Heart left ventricle (tissue), 13 donors: ENCODE measurements around the gene HSD17B10.

Source experiments
- CTCF ChIP-seq, 12 donors: fragments of 200-600 bp; sonication (generic) in 4 of 12; IDR thresholded peaks; one replicate each; pipeline versions ENCODE4 v1.5.0 to v1.8.0; 2018 to 2022; ENCODE audit warnings: antibody characterized with exemption in 12 of 12, mild to moderate bottlenecking in 5 of 12
- POLR2A ChIP-seq, 2 donors: fragments of 450-650 bp; IDR thresholded peaks; one replicate each; pipeline ENCODE4 v1.6.1; 2017; ENCODE audit warnings: antibody characterized with exemption in 2 of 2, mild to moderate bottlenecking in 2 of 2, moderate library complexity in 2 of 2
- donor health status: ischemic (EF 13 %, LVEDD 7.1; RV severe dilation, severe dysfunction).
- donor health status: DM: no; HTN: yes; CAD: no.
- donor health status: DM: no; HTN: no; CAD: no.
- donor health status: ischemic (EF 25% LVEDD 6.9; RV normal size, moderate dysfunction).
- donor health status: ischemic (EF 25% LVEDD 5.7; RV mildly dilated, moderate dysfunction).
- donor health status: ischemic (EF 35%, LVEDD 5.7; RV mildly dilated, moderate dysfunction).
- donor health status: nonischemic (EF 11% LVEDD 7.7; RV severe dilation, severe dysfunction).
- donor health status: DM: yes; HTN: yes; CAD: no.
- donor health status: PGD.
- donor health status: ischemic (EF 29% LVEDD 5.4; RV normal size, mild dysfunction).
- donor health status: nonischemic (EF 23%, LVEDD 6.1; RV moderate dilation, normal function).

GRCh38 chrX:53429755-53430154 is 4.4 kb downstream of the HSD17B10 start:
- TF ChIP-seq CTCF (IDR thresholded peaks at IDR 0.05) (no peak), POLR2A (IDR thresholded peaks at IDR 0.05) (no peak)
